K562 (cell line): ENCODE data around the gene RNPEPL1. TPM values are rescaled to one million over a fixed set of nuclear protein-coding genes. Genes with fewer than 3 reads are reported as not detected.

Experiments used
- ATAC-seq: fragments of 200-7000 bp; cut with Tn5 transposase; 3 replicates; pipeline ENCODE4 v1.9.1; 2020; ENCODE audit warnings: moderate library complexity
- BruUV-seq: library from RNA; stranded (reverse); fragments of 400-500 nt; replicated peaks from 2 replicates; lab custom pipeline; 2021; lab: Mats Ljungman, UMichigan
- CTCF ChIA-PET: fragments of 300-600 bp; formaldehyde crosslinking; extraction: SDS; loops from one replicate; lab custom pipeline; 2021; ENCODE audit warnings: low intra/inter-chr PET ratio; lab: Yijun Ruan, JAX
- POLR2A ChIA-PET: fragments of 300-600, 350-650 bp; sonication (Branson Sonifier 250); formaldehyde crosslinking; extraction: SDS; loops from one replicate; lab custom pipeline; 2021; ENCODE audit warnings: antibody characterized with exemption, inconsistent platforms; lab: Yijun Ruan, JAX
- DNase-seq, 4 experiments: peaks; one replicate each; pipeline versions ENCODE4 v3.0.0 to v3.0.0-alpha.2; 2011 to 2018; ENCODE audit warnings: low spot score in 3 of 4, mixed read lengths in 3 of 4; ENCODE audit errors: extremely low read depth in 1 of 4
- FAIRE-seq: peaks from 2 replicates; lab custom pipeline; 2011; peaks lifted over from hg19 to GRCh38; lab: Jason Lieb, UNC
- H2AFZ ChIP-seq: 2 replicates; pipeline ENCODE4 v1.6.0; 2011; ENCODE audit warnings: low read depth, low read length, control low read depth, inconsistent platforms
- H3K27ac ChIP-seq: fragments of 200-600 bp; 3 replicates; pipeline ENCODE4 v1.8.0; 2011; ENCODE audit warnings: low read depth, mild to moderate bottlenecking, control low read depth, inconsistent platforms, low read length, moderate library complexity, mixed read lengths; ENCODE audit errors: extremely low read depth
- H3K27me3 ChIP-seq, 2 experiments: fragments of 300-600 bp in 1 of 2; 2 replicates in 1 of 2; 3 replicates in 1 of 2; pipeline versions ENCODE4 v1.6.0 to v1.8.0; 2011; ENCODE audit warnings: inconsistent platforms in 2 of 2, low read length in 2 of 2, mild to moderate bottlenecking in 1 of 2, mixed read lengths in 1 of 2, moderate library complexity in 1 of 2; ENCODE audit not compliant: control insufficient read depth in 2 of 2, insufficient read depth in 2 of 2
- H3K36me3 ChIP-seq: fragments of 300-600 bp; 3 replicates; pipeline ENCODE4 v1.8.0; 2011; ENCODE audit warnings: mild to moderate bottlenecking, low read length, inconsistent platforms; ENCODE audit not compliant: control insufficient read depth, insufficient read depth
- H3K4me1 ChIP-seq, 2 experiments: fragments of 200-600 bp in 1 of 2; replicated peaks in 1 of 2; 2 replicates in 1 of 2; 3 replicates in 1 of 2; pipeline versions ENCODE4 v1.5.1 to v1.8.0; 2011; ENCODE audit warnings: inconsistent platforms in 2 of 2, low read length in 2 of 2, mild to moderate bottlenecking in 1 of 2, mixed read lengths in 1 of 2, moderate library complexity in 1 of 2; ENCODE audit not compliant: control insufficient read depth in 2 of 2, insufficient read depth in 2 of 2
- H3K4me2 ChIP-seq: 2 replicates; pipeline ENCODE4 v1.6.1; 2011; ENCODE audit warnings: low read length, control low read depth, inconsistent platforms, mixed read lengths; ENCODE audit not compliant: insufficient read depth
- H3K4me3 ChIP-seq: fragments of 200-600 bp; sonication (generic), shearing (Covaris generic); 2 replicates; pipeline ENCODE4 v1.5.1; 2016; ENCODE audit warnings: control low read depth, inconsistent platforms
- H3K79me2 ChIP-seq: fragments of 200-600 bp; 3 replicates; pipeline ENCODE4 v1.8.0; 2011; ENCODE audit warnings: low read length, inconsistent platforms; ENCODE audit not compliant: control insufficient read depth, insufficient read depth
- H3K9ac ChIP-seq, 2 experiments: 2 replicates each; pipeline versions ENCODE4 v1.6.0 to v1.6.1; 2011; ENCODE audit warnings: low read depth in 2 of 2, low read length in 2 of 2, control low read depth in 1 of 2, inconsistent platforms in 1 of 2, mild to moderate bottlenecking in 1 of 2, mixed read lengths in 1 of 2; ENCODE audit not compliant: insufficient read depth in 1 of 2
- H3K9me1 ChIP-seq: one replicate; pipeline ENCODE4 v1.6.0; 2011; ENCODE audit warnings: inconsistent platforms, mild to moderate bottlenecking, low read length, moderate library complexity; ENCODE audit not compliant: control insufficient read depth, insufficient read depth
- H3K9me3 ChIP-seq: replicated peaks from 2 replicates; pipeline ENCODE4 v1.5.1; 2011; ENCODE audit warnings: low read depth, low read length, inconsistent platforms; ENCODE audit not compliant: control insufficient read depth, insufficient read depth
- H4K20me1 ChIP-seq: replicated peaks from 2 replicates; pipeline ENCODE4 v1.6.1; 2011; ENCODE audit warnings: low read length, inconsistent platforms, mixed read lengths; ENCODE audit not compliant: control insufficient read depth, insufficient read depth
- CTBP1 ChIP-seq: fragments of 450-650 bp; IDR thresholded peaks from 2 replicates; pipeline ENCODE4 v1.6.1; 2016; ENCODE audit warnings: borderline replicate concordance
- CUX1 ChIP-seq: fragments of 200-800 bp; sonication (Bioruptor generic); IDR thresholded peaks from 2 replicates; pipeline ENCODE4 v1.6.1; 2016; ENCODE audit warnings: missing genetic modification characterization, missing compliant biosample characterization
- ELF2 ChIP-seq: fragments of 250-450 bp; sonication (Bioruptor Pico); IDR thresholded peaks from 2 replicates; pipeline ENCODE4 v1.5.0; 2021; ENCODE audit warnings: mild to moderate bottlenecking
- ELK1 ChIP-seq: sonication (generic); formaldehyde crosslinking; IDR thresholded peaks from 2 replicates; pipeline ENCODE4 v1.8.1; 2022; ENCODE audit warnings: missing genetic modification reagents
- ELK3 ChIP-seq: fragments of 450-650 bp; formaldehyde crosslinking; IDR thresholded peaks from 2 replicates; pipeline ENCODE4 v1.4.0; 2020; ENCODE audit warnings: mild to moderate bottlenecking
- ESRRA ChIP-seq: fragments of 450-650 bp; IDR thresholded peaks from 2 replicates; pipeline ENCODE4 v1.6.1; 2014; ENCODE audit warnings: low read depth, mild to moderate bottlenecking, moderate library complexity, borderline replicate concordance
- JUN ChIP-seq, 2 experiments: sonication (generic) in 1 of 2; formaldehyde crosslinking in 1 of 2; IDR thresholded peaks; 2 replicates each; pipeline versions ENCODE4 v1.6.1 to v1.8.0; 2012 to 2022; ENCODE audit warnings: borderline replicate concordance in 2 of 2, mild to moderate bottlenecking in 2 of 2, improper control_type of control experiment in 1 of 2, low read depth in 1 of 2, low read length in 1 of 2, missing genetic modification reagents in 1 of 2
- NFYB ChIP-seq: IDR thresholded peaks from 2 replicates; pipeline ENCODE4 v1.6.1; 2011; ENCODE audit warnings: mild to moderate bottlenecking, moderate library complexity; ENCODE audit not compliant: insufficient read length; ENCODE audit errors: extremely low read depth
- POLR2G ChIP-seq: fragments of 200-400 bp; formaldehyde crosslinking; IDR thresholded peaks from 2 replicates; pipeline ENCODE4 v1.6.1; 2017; ENCODE audit warnings: low read depth, mild to moderate bottlenecking, antibody characterized with exemption, low read length, moderate library complexity
- ZNF140 ChIP-seq: fragments of 250-450 bp; sonication (Bioruptor Pico); IDR thresholded peaks from 2 replicates; pipeline ENCODE4 v1.8.0; 2021; ENCODE audit warnings: moderate library complexity, mild to moderate bottlenecking, inconsistent platforms
- ZNF707 ChIP-seq: fragments of 250-450 bp; sonication (Bioruptor Pico); conservative IDR thresholded peaks from 2 replicates; pipeline ENCODE4 v1.8.0; 2022; ENCODE audit warnings: inconsistent platforms, mild to moderate bottlenecking, moderate library complexity
- WGBS: fragments of 100-300 bp; shearing (Covaris generic); methylation state at CpG from one replicate; pipeline ENCODE4 v1.1.6; 2016; ENCODE audit warnings: low coverage, mixed read lengths; ENCODE audit not compliant: insufficient coverage; ENCODE audit errors: missing lambda C conversion rate; 5-methylcytosine and 5-hydroxymethylcytosine counted together
- in situ Hi-C: fragments of 300-500 bp; cut with MboI; formaldehyde crosslinking; loops from 4 replicates; pipeline ENCODE4 v1.15.0; 2018; ENCODE audit warnings: inconsistent platforms, mixed read lengths
- intact Hi-C: fragments of 100-400 bp; cut with micrococcal nuclease; formaldehyde crosslinking; loops from 2 replicates; pipeline ENCODE4 v1.14.2; 2022
- polyA plus RNA-seq, 8 experiments: library from polyadenylated mRNA; depleted of rRNA in 4 of 8; stranded (reverse) in 5 of 8; unstranded in 3 of 8; fragments of >200 nt; fragmentation: Nextera tagmentation in 2 of 8; fragmentation: Illumina TruSeq in 1 of 8; extraction: Ambion mirVana in 2 of 8; extraction: Trizol in 1 of 8; gene quantifications; 2 replicates each; pipeline versions ENCODE4 v1.2.1 to v1.2.3, GENCODE V29; 2011 to 2014; ENCODE audit warnings: inconsistent platforms in 1 of 8, missing spikeins in 1 of 8
- total RNA-seq, 7 experiments: library from RNA; depleted of rRNA in 6 of 7; stranded (reverse); fragments of >200 nt in 6 of 7; fragmentation: Illumina TruSeq in 2 of 7; extraction: Trizol in 2 of 7; gene quantifications; 2 replicates each; pipeline versions ENCODE4 v1.2.1 to v1.2.3, GENCODE V29; 2011 to 2021; ENCODE audit warnings: low replicate concordance in 1 of 7

Gene RNPEPL1
- total and polyA plus RNA-seq, 9 of the 15 experiments (the other 6 are each of a cell fraction or from before 2014, with no cell fraction given), result 0.07 to 38.7 (median 5.6) TPM

- no peak for TF ChIP-seq ELK3 (CRISPR knock-in tag)
- TF ChIP-seq ESRRA, result no peak
- no peak for TF ChIP-seq NFYB
- no peak for TF ChIP-seq CTBP1
- no peak for TF ChIP-seq ZNF707 (CRISPR knock-in tag)
- TF ChIP-seq JUN (IDR thresholded peaks at IDR 0.05; ENCODE audit: borderline replicate concordance, low read depth, low read length), result no peak
- TF ChIP-seq JUN (CRISPR knock-in tag; IDR thresholded peaks at IDR 0.05; ENCODE audit: borderline replicate concordance), result no peak
- TF ChIP-seq POLR2G, result no peak
Observed at GRCh38 chr2:240627736-240628506, 59.6 kb downstream of the RNPEPL1 start (continued).

GRCh38 chr2:240628507-240628807 lies 60.2 kb downstream of the RNPEPL1 start:
- Histone ChIP-seq H3K4me3 (no peak overlapping the region), H3K9ac (no peak overlapping the region), H3K36me3 (no peaks in the 10 kb centered on the region), H3K79me2 (no peaks in the 10 kb centered on the region), H3K27ac (no peak overlapping the region), H3K27me3 (peaks cover 0 to 16% of the 10 kb centered on the region in 2 experiments; a peak in 2 of 5 replicates), H3K9me1 (no peaks in the 10 kb centered on the region), H2AFZ (no peak overlapping the region), H3K4me2 (no peak overlapping the region), H3K9me3 (no peaks in the 10 kb centered on the region), H4K20me1 (no peaks in the 10 kb centered on the region), H3K4me1 (peaks cover 0 to 29% of the 10 kb centered on the region in 2 experiments; a peak in 2 of 5 replicates)
- ChIA-PET CTCF (no interaction called here), POLR2A (interaction anchor here (0.6 kb wide), 1 partner anchor 11 kb away, joined by 3 read pairs; no protein-coding TSS in a partner anchor)
- TF ChIP-seq ELK1 (no peak), ZNF140 (CRISPR knock-in tag) (no peak), ELF2 (CRISPR knock-in tag) (no peak), CUX1 (no peak)
- in situ Hi-C loops (no loop called here), intact Hi-C loops (no loop called here)
- ATAC-seq (no peak), FAIRE-seq (no peak), DNase-seq (no peak)
- WGBS, result 0% methylated on average over 2 of the region's 7 CpGs
- BruUV-seq, result no TSS peak
